ENCODE data around the gene OVAAL. TPM values are rescaled to one million over a fixed set of nuclear protein-coding genes. Genes with fewer than 3 reads are reported as not detected.
A peak's percentile ranks its signal among the peaks of the same experiment; 100 is the strongest.

Gene OVAAL
- total RNA-seq, 2 donors from 2014 or later, result 0.44 to 0.53 TPM

GRCh38 chr1:180593382-180593781, 34.6 kb downstream of the OVAAL start:
- intact Hi-C loops (cut with DNase I), result no loop called here
- no peak for DNase-seq
- ATAC-seq, result peak; percentile 38 to 78

- DNase-seq, result no peak
- no peak for ATAC-seq
- intact Hi-C loops (cut with DNase I), result no loop called here
Measured at GRCh38 chr1:180594723-180595122, 36.0 kb downstream of the OVAAL start.

GRCh38 chr1:180595966-180596365, 37.2 kb downstream of the OVAAL start:
- DNase-seq (no peak), ATAC-seq (no peak)
- intact Hi-C loops (cut with DNase I), result no loop called here

GRCh38 chr1:180597520-180597919, 38.8 kb downstream of the OVAAL start:
- no peak for ATAC-seq
- intact Hi-C loops (cut with DNase I), result no loop called here
- DNase-seq, result no peak

- no peak for DNase-seq
- ATAC-seq, result no peak
- intact Hi-C loops (cut with DNase I), result no loop called here
Measured at GRCh38 chr1:180598333-180598974, 39.7 kb downstream of the OVAAL start.

GRCh38 chr1:180600343-180600742, 41.6 kb downstream of the OVAAL start:
- intact Hi-C loops (cut with DNase I), result no loop called here
- no peak for ATAC-seq

GRCh38 chr1:180601512-180601911, 42.7 kb downstream of the OVAAL start:
- intact Hi-C loops (cut with DNase I), result no loop called here
- no peak for DNase-seq
- ATAC-seq, result peak in 1 of 2 donors; percentile 49

More at GRCh38 chr1:180600343-180600742, 41.6 kb downstream of the OVAAL start:
- DNase-seq, result no peak

GRCh38 chr1:180603223-180603849, 44.6 kb downstream of the OVAAL start:
- no peak for DNase-seq
- intact Hi-C loops (cut with DNase I), result no loop called here
- peak; percentile 41 to 78 for ATAC-seq

- no peak for ATAC-seq
- DNase-seq, result no peak
- intact Hi-C loops (cut with DNase I), result no loop called here
Measured at GRCh38 chr1:180603850-180604226, 45.1 kb downstream of the OVAAL start.

GRCh38 chr1:180606155-180606554, 47.4 kb downstream of the OVAAL start:
- ATAC-seq (no peak), DNase-seq (no peak)
- intact Hi-C loops (cut with DNase I), result no loop called here

- intact Hi-C loops (cut with DNase I), result no loop called here
- ATAC-seq (peak in 1 of 2 donors; percentile 58), DNase-seq (no peak)
Measured at GRCh38 chr1:180609643-180610555, 51.1 kb downstream of the OVAAL start.

GRCh38 chr1:180610556-180611015, 51.8 kb downstream of the OVAAL start:
- no peak for DNase-seq
- no peak for ATAC-seq
- intact Hi-C loops (cut with DNase I), result no loop called here

GRCh38 chr1:180611016-180611930, 52.5 kb downstream of the OVAAL start:
- ATAC-seq (peak; percentile 78 to 88), DNase-seq (peak; percentile 24)
- intact Hi-C loops (cut with DNase I), result no loop called here

GRCh38 chr1:180612632-180613031, 53.9 kb downstream of the OVAAL start:
- DNase-seq (no peak), ATAC-seq (no peak)
- intact Hi-C loops (cut with DNase I), result no loop called here

- DNase-seq (no peak), ATAC-seq (no peak)
- intact Hi-C loops (cut with DNase I), result no loop called here
Measured at GRCh38 chr1:180614730-180615129, 56.0 kb downstream of the OVAAL start.

- DNase-seq (no peak), ATAC-seq (no peak)
- intact Hi-C loops (cut with DNase I), result no loop called here
Measured at GRCh38 chr1:180615493-180616290, 56.9 kb downstream of the OVAAL start.

Measured in left cardiac atrium (tissue), 4 donors.